HL-60 (cell line): ENCODE measurements around the gene MMP20.

Experiments
- GABPA ChIP-seq: IDR thresholded peaks from 2 replicates; pipeline ENCODE4 v1.6.1; 2012; ENCODE audit warnings: low read depth
- POLR2AphosphoS5 ChIP-seq: IDR thresholded peaks from 2 replicates; pipeline ENCODE4 v1.6.1; 2012; ENCODE audit warnings: low read depth
- TF ChIP-seq, protein P1 (sequence below): IDR thresholded peaks from one replicate; pipeline ENCODE4 v1.5.1; 2011; ENCODE audit warnings: low read length, control low read depth, inconsistent platforms; ENCODE audit not compliant: insufficient read depth
- TF ChIP-seq, protein P2 (sequence below): IDR thresholded peaks from 2 replicates; pipeline ENCODE4 v1.6.1; 2012; ENCODE audit warnings: low read depth; ENCODE audit not compliant: insufficient replicate concordance

DNA sequence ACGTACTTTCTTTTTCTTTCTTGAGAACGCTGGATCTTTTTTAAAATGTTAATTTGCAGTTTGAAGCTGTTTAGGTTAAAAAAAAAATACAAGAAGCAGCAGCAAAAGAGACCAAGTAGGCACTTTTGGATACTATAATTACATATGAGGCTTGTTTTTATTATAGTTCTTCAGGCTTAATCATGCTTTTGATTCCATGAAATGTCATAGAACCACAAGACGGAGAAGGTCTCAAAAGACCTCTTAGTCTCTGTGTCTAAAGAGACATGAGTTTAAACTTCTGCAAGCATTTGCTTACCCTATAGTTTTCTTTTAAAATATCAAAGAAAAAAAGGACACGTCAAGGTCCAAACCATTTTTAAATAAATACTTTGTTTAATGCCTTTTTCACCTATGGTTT, 18.8 kb upstream of the MMP20 start:
- TF ChIP-seq, protein P1, sequence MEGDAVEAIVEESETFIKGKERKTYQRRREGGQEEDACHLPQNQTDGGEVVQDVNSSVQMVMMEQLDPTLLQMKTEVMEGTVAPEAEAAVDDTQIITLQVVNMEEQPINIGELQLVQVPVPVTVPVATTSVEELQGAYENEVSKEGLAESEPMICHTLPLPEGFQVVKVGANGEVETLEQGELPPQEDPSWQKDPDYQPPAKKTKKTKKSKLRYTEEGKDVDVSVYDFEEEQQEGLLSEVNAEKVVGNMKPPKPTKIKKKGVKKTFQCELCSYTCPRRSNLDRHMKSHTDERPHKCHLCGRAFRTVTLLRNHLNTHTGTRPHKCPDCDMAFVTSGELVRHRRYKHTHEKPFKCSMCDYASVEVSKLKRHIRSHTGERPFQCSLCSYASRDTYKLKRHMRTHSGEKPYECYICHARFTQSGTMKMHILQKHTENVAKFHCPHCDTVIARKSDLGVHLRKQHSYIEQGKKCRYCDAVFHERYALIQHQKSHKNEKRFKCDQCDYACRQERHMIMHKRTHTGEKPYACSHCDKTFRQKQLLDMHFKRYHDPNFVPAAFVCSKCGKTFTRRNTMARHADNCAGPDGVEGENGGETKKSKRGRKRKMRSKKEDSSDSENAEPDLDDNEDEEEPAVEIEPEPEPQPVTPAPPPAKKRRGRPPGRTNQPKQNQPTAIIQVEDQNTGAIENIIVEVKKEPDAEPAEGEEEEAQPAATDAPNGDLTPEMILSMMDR, result no peak
- TF ChIP-seq, protein P2, sequence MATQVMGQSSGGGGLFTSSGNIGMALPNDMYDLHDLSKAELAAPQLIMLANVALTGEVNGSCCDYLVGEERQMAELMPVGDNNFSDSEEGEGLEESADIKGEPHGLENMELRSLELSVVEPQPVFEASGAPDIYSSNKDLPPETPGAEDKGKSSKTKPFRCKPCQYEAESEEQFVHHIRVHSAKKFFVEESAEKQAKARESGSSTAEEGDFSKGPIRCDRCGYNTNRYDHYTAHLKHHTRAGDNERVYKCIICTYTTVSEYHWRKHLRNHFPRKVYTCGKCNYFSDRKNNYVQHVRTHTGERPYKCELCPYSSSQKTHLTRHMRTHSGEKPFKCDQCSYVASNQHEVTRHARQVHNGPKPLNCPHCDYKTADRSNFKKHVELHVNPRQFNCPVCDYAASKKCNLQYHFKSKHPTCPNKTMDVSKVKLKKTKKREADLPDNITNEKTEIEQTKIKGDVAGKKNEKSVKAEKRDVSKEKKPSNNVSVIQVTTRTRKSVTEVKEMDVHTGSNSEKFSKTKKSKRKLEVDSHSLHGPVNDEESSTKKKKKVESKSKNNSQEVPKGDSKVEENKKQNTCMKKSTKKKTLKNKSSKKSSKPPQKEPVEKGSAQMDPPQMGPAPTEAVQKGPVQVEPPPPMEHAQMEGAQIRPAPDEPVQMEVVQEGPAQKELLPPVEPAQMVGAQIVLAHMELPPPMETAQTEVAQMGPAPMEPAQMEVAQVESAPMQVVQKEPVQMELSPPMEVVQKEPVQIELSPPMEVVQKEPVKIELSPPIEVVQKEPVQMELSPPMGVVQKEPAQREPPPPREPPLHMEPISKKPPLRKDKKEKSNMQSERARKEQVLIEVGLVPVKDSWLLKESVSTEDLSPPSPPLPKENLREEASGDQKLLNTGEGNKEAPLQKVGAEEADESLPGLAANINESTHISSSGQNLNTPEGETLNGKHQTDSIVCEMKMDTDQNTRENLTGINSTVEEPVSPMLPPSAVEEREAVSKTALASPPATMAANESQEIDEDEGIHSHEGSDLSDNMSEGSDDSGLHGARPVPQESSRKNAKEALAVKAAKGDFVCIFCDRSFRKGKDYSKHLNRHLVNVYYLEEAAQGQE, result no peak
- TF ChIP-seq POLR2AphosphoS5 (no peak), GABPA (no peak)
